GM12878 (cell line): ENCODE measurements around the gene MBOAT7. TPM values are rescaled to one million over a fixed set of nuclear protein-coding genes. Genes with fewer than 3 reads are reported as not detected.

Experiments
- ATAC-seq: fragments of 200-7000 bp; cut with Tn5 transposase; 3 replicates; pipeline ENCODE4 v1.9.1; 2020; ENCODE audit warnings: mild to moderate bottlenecking, moderate library complexity
- BruUV-seq: library from RNA; stranded (reverse); fragments of 400-500 nt; replicated peaks from 2 replicates; lab custom pipeline; 2021; lab: Mats Ljungman, UMichigan
- CTCF ChIA-PET: fragments of 300-600 bp; sonication (Branson Sonifier 250); formaldehyde crosslinking; extraction: SDS; loops from one replicate; lab custom pipeline; 2021; ENCODE audit warnings: inconsistent platforms; lab: Yijun Ruan, JAX
- POLR2A ChIA-PET: fragments of 350-600 bp; formaldehyde crosslinking; extraction: SDS; loops from one replicate; lab custom pipeline; 2021; ENCODE audit warnings: inconsistent platforms; lab: Charles Lee
- RAD21 ChIA-PET: fragments of 300-600 bp; sonication (Branson Sonifier 250); formaldehyde crosslinking; loops from one replicate; lab custom pipeline; 2023; ENCODE audit warnings: antibody characterized with exemption; ENCODE audit not compliant: unreplicated experiment; lab: Charles Lee
- SMC1A ChIA-PET: fragments of 300-600 bp; sonication (Branson Sonifier 250); formaldehyde crosslinking; loops from one replicate; lab custom pipeline; 2023; ENCODE audit not compliant: unreplicated experiment, uncharacterized antibody; lab: Charles Lee
- DNase-seq: peaks from one replicate; pipeline ENCODE4 v3.0.0-alpha.2; 2011; ENCODE audit warnings: low read depth, low spot score
- FAIRE-seq: peaks from 3 replicates; lab custom pipeline; 2011; peaks lifted over from hg19 to GRCh38; lab: Jason Lieb, UNC
- H2AFZ ChIP-seq: 2 replicates; pipeline ENCODE4 v1.6.0; 2011; ENCODE audit warnings: low read depth, low read length, control low read depth; ENCODE audit not compliant: control insufficient read depth
- H3K27ac ChIP-seq: 2 replicates; pipeline ENCODE4 v1.5.1; 2011; ENCODE audit warnings: control low read depth; ENCODE audit not compliant: control insufficient read depth, insufficient read depth
- H3K27me3 ChIP-seq, 2 experiments: replicated peaks in 1 of 2; 2 replicates each; pipeline versions ENCODE4 v1.6.0 to v1.6.1; 2011; ENCODE audit warnings: low read length in 1 of 2; ENCODE audit not compliant: control insufficient read depth in 2 of 2, insufficient read depth in 2 of 2
- H3K36me3 ChIP-seq, 2 experiments: 2 replicates each; pipeline ENCODE4 v1.5.1; 2011; ENCODE audit warnings: low read length in 1 of 2; ENCODE audit not compliant: control insufficient read depth in 2 of 2, insufficient read depth in 2 of 2
- H3K4me1 ChIP-seq: 2 replicates; pipeline ENCODE4 v1.6.1; 2011; ENCODE audit warnings: mild to moderate bottlenecking, low read length, moderate library complexity, mixed read lengths; ENCODE audit not compliant: control insufficient read depth, insufficient read depth
- H3K4me2 ChIP-seq: 2 replicates; pipeline ENCODE4 v1.6.0; 2011; ENCODE audit warnings: control low read depth; ENCODE audit not compliant: control insufficient read depth, insufficient read depth
- H3K4me3 ChIP-seq: fragments of 200-600 bp; sonication (generic); 2 replicates; pipeline ENCODE4 v1.5.1; 2016
- H3K79me2 ChIP-seq: 2 replicates; pipeline ENCODE4 v1.6.0; 2011; ENCODE audit warnings: low read length; ENCODE audit not compliant: control insufficient read depth, insufficient read depth
- H3K9ac ChIP-seq: 2 replicates; pipeline ENCODE4 v1.8.0; 2011; ENCODE audit warnings: low read length, control low read depth, mixed read lengths; ENCODE audit not compliant: control insufficient read depth, insufficient read depth
- H3K9me3 ChIP-seq: replicated peaks from 3 replicates; pipeline ENCODE4 v1.5.1; 2011; ENCODE audit warnings: mild to moderate bottlenecking, low read length; ENCODE audit not compliant: control insufficient read depth, insufficient read depth
- H4K20me1 ChIP-seq: 2 replicates; pipeline ENCODE4 v1.6.0; 2011; ENCODE audit not compliant: control insufficient read depth, insufficient read depth
- ATF7 ChIP-seq: fragments of 450-650 bp; IDR thresholded peaks from 2 replicates; pipeline ENCODE4 v1.6.1; 2016; ENCODE audit warnings: low read depth, mild to moderate bottlenecking
- BCL3 ChIP-seq: IDR thresholded peaks from 2 replicates; pipeline ENCODE4 v1.6.1; 2011; ENCODE audit warnings: borderline replicate concordance, low read depth, mild to moderate bottlenecking, moderate library complexity, low read length; ENCODE audit not compliant: insufficient read depth, poor library complexity, severe bottlenecking
- CBX3 ChIP-seq: fragments of 200-600 bp; sonication (generic); IDR thresholded peaks from 2 replicates; pipeline ENCODE4 v1.6.1; 2016; ENCODE audit warnings: low read depth, borderline replicate concordance
- ETV6 ChIP-seq, 2 experiments: fragments of 450-650 bp in 1 of 2; IDR thresholded peaks in 1 of 2; conservative IDR thresholded peaks in 1 of 2; 2 replicates each; pipeline ENCODE4 v1.6.1; 2014; ENCODE audit warnings: antibody characterized with exemption in 1 of 2, borderline replicate concordance in 1 of 2, low read depth in 1 of 2, mild to moderate bottlenecking in 1 of 2, moderate library complexity in 1 of 2
- NR2C1 ChIP-seq: fragments of 450-650 bp; IDR thresholded peaks from 2 replicates; pipeline ENCODE4 v1.6.1; 2017; ENCODE audit warnings: antibody characterized with exemption, mild to moderate bottlenecking, moderate library complexity
- NR2C2 ChIP-seq: IDR thresholded peaks from 2 replicates; pipeline ENCODE4 v1.6.1; 2011; ENCODE audit warnings: borderline replicate concordance, low read depth; ENCODE audit not compliant: control insufficient read depth, insufficient read length
- PAX8 ChIP-seq: fragments of 450-650 bp; IDR thresholded peaks from 2 replicates; pipeline ENCODE4 v1.6.1; 2017; ENCODE audit warnings: mild to moderate bottlenecking, moderate library complexity
- PML ChIP-seq: IDR thresholded peaks from 2 replicates; pipeline ENCODE4 v1.6.1; 2012; ENCODE audit warnings: low read length, inconsistent platforms
- RBBP5 ChIP-seq: fragments of 200-600 bp; sonication (generic); conservative IDR thresholded peaks from 2 replicates; pipeline ENCODE4 v1.6.1; 2016
- REST ChIP-seq: IDR thresholded peaks from 2 replicates; pipeline ENCODE4 v1.6.1; 2012; ENCODE audit warnings: mild to moderate bottlenecking, low read depth, low read length
- RUNX3 ChIP-seq: IDR thresholded peaks from 2 replicates; pipeline ENCODE4 v1.6.1; 2012; ENCODE audit warnings: low read length, inconsistent platforms
- ZSCAN29 ChIP-seq: fragments of 450-650 bp; IDR thresholded peaks from 2 replicates; pipeline ENCODE4 v1.6.1; 2017; ENCODE audit warnings: mild to moderate bottlenecking, moderate library complexity
- WGBS: methylation state at CpG from one replicate; pipeline ENCODE4 v1.1.6; 2016; ENCODE audit warnings: low lambda C conversion rate; ENCODE audit not compliant: insufficient replicate concordance, insufficient coverage; ENCODE audit errors: missing lambda C conversion rate; 5-methylcytosine and 5-hydroxymethylcytosine counted together
- in situ Hi-C: fragments of 300-500 bp; cut with MboI; formaldehyde crosslinking; loops from 9 replicates; pipeline ENCODE4 v1.14.3; 2018; ENCODE audit warnings: mixed read lengths
- intact Hi-C: fragments of 100-400 bp; cut with micrococcal nuclease; formaldehyde crosslinking; loops from one replicate; pipeline ENCODE4 v1.14.2; 2022; ENCODE audit not compliant: unreplicated experiment
- polyA plus RNA-seq, 11 experiments: library from polyadenylated mRNA; depleted of rRNA in 4 of 11; unstranded in 6 of 11; stranded (reverse) in 5 of 11; fragments of >200 nt; fragmentation: Nextera tagmentation in 4 of 11; fragmentation: Illumina TruSeq in 1 of 11; extraction: Ambion mirVana in 4 of 11; extraction: Trizol in 1 of 11; gene quantifications; 1 replicate in 1 of 11; 2 replicates in 10 of 11; pipeline versions ENCODE4 v1.2.1 to v1.2.3, GENCODE V29; 2011 to 2016; ENCODE audit warnings: inconsistent platforms in 2 of 11, missing spikeins in 2 of 11, low read depth in 1 of 11
- total RNA-seq, 4 experiments: library from RNA; depleted of rRNA in 3 of 4; stranded (reverse); fragments of >200 nt in 3 of 4; fragmentation: Illumina TruSeq in 1 of 4; extraction: Trizol in 1 of 4; gene quantifications; 2 replicates each; pipeline versions ENCODE4 v1.2.1 to v1.2.3, GENCODE V29; 2013 to 2021
- TF ChIP-seq, protein P1 (sequence below): fragments of 450-650 bp; formaldehyde crosslinking; IDR thresholded peaks from 2 replicates; pipeline ENCODE4 v1.4.0; 2020; ENCODE audit warnings: mild to moderate bottlenecking, moderate library complexity

The MBOAT7 gene
- total and polyA plus RNA-seq, 10 of the 15 experiments (the other 5 are each of a cell fraction or from before 2014, with no cell fraction given) = 0.69 to 44.5 (median 21.7) TPM

GRCh38 chr19:54137699-54138488, 51.5 kb downstream of the MBOAT7 start, which contains the start of gene CNOT3:
CNOT3 (plus strand) TSS chr19:54137762; CDS start chr19:54142979, 5,217 bp downstream.
- FAIRE-seq (no peak), ATAC-seq (peak; percentile 5; the same call in 1 of the 3 replicates), DNase-seq (no peak)
- in situ Hi-C loops (loop anchor here (25.0 kb wide), 1 partner anchor 1524 kb away; the partner anchor contains the start of gene U2AF2), intact Hi-C loops (loop anchor here (1.0 to 2.0 kb wide), 3 partner anchors 21 to 63 kb away; partner anchors contain the start of genes LENG1, NDUFA3 and RPS9)
- BruUV-seq = no TSS peak
- Histone ChIP-seq H3K27ac (peak within 1 kb of the TSS; percentile 90), H3K79me2 (peaks cover 40% of the 10 kb centered on the region), H3K27me3 (no peaks in the 10 kb centered on the region), H3K9ac (peak within 1 kb of the TSS; percentile 95), H4K20me1 (peaks cover 12% of the 10 kb centered on the region), H2AFZ (peak within 1 kb of the TSS; percentile 84), H3K9me3 (peaks cover 2% of the 10 kb centered on the region; the same call in 2 of the 3 replicates), H3K4me1 (peaks cover 19% of the 10 kb centered on the region), H3K4me3 (peak within 1 kb of the TSS; percentile 91), H3K4me2 (peak within 1 kb of the TSS; percentile 99), H3K36me3 (peaks cover 2 to 12% of the 10 kb centered on the region in 2 experiments; a peak in 3 of 4 replicates)
- POLR2A ChIA-PET = interaction anchor here (1.0 to 3.5 kb wide), 12 partner anchors 18 to 1201 kb away, joined by 3 to 36 read pairs (median 6); partner anchors contain the start of genes KMT5C, LENG1, LENG8 and LENG9
- RAD21 ChIA-PET = interaction anchor here (1.0 to 2.4 kb wide), 12 partner anchors 11 to 1339 kb away, joined by 3 to 23 read pairs (median 4); partner anchors contain the start of genes LENG1, MBOAT7, PRPF31 and TFPT
- 1% methylated on average over 65 of the region's 103 CpGs for WGBS
- CTCF ChIA-PET = interaction anchor here (0.6 to 2.3 kb wide), 6 partner anchors 21 to 344 kb away, joined by 3 to 15 read pairs (median 6); partner anchors contain the start of genes LENG1, MBOAT7 and TMC4
- SMC1A ChIA-PET = interaction anchor here (1.0 to 1.4 kb wide), 5 partner anchors 23 to 310 kb away, joined by 3 to 6 read pairs (median 4); partner anchors contain the start of genes PRPF31, RPS9 and TFPT
- no peak for TF ChIP-seq PAX8
- TF ChIP-seq CBX3 = no peak
- no peak for TF ChIP-seq NR2C2
- no peak for TF ChIP-seq BCL3
- TF ChIP-seq ETV6 (conservative IDR thresholded peaks at IDR 0.05 in 1 of 2, IDR thresholded peaks at IDR 0.05 in 1 of 2; ENCODE audit: borderline replicate concordance in 1 of 2, low read depth in 1 of 2) = no peak
- no peak for TF ChIP-seq ATF7
- TF ChIP-seq ZSCAN29 = no peak
- no peak for TF ChIP-seq REST
- TF ChIP-seq, protein P1, sequence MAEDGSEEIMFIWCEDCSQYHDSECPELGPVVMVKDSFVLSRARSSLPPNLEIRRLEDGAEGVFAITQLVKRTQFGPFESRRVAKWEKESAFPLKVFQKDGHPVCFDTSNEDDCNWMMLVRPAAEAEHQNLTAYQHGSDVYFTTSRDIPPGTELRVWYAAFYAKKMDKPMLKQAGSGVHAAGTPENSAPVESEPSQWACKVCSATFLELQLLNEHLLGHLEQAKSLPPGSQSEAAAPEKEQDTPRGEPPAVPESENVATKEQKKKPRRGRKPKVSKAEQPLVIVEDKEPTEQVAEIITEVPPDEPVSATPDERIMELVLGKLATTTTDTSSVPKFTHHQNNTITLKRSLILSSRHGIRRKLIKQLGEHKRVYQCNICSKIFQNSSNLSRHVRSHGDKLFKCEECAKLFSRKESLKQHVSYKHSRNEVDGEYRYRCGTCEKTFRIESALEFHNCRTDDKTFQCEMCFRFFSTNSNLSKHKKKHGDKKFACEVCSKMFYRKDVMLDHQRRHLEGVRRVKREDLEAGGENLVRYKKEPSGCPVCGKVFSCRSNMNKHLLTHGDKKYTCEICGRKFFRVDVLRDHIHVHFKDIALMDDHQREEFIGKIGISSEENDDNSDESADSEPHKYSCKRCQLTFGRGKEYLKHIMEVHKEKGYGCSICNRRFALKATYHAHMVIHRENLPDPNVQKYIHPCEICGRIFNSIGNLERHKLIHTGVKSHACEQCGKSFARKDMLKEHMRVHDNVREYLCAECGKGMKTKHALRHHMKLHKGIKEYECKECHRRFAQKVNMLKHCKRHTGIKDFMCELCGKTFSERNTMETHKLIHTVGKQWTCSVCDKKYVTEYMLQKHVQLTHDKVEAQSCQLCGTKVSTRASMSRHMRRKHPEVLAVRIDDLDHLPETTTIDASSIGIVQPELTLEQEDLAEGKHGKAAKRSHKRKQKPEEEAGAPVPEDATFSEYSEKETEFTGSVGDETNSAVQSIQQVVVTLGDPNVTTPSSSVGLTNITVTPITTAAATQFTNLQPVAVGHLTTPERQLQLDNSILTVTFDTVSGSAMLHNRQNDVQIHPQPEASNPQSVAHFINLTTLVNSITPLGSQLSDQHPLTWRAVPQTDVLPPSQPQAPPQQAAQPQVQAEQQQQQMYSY (CRISPR knock-in tag) = no peak
- TF ChIP-seq RUNX3 = no peak
- no peak for TF ChIP-seq PML
- TF ChIP-seq RBBP5 = no peak
- no peak for TF ChIP-seq NR2C1
